GM12892 (cell line): ENCODE results near the gene PHPT1.

Experiments
- POLR2A ChIP-seq: IDR thresholded peaks from 2 replicates; pipeline ENCODE4 v1.6.1; 2011; ENCODE audit warnings: low read depth, low read length, control low read depth
- POLR2AphosphoS5 ChIP-seq: IDR thresholded peaks from 2 replicates; pipeline ENCODE4 v1.6.1; 2011; ENCODE audit warnings: low read depth, low read length, control low read depth
- TAF1 ChIP-seq: IDR thresholded peaks from 2 replicates; pipeline ENCODE4 v1.6.1; 2011; ENCODE audit warnings: low read depth, mild to moderate bottlenecking, control low read depth, low read length, borderline replicate concordance

GRCh38 chr9:136807281-136808074, 41.7 kb upstream of the PHPT1 start, which contains the start of gene RABL6:
- TF ChIP-seq POLR2A (peak; percentile 93), POLR2AphosphoS5 (peak; percentile 61), TAF1 (peak; percentile 92)
